Measurements from ENCODE around the gene RTN3.
"Not testable (repeated sequence)": the region's sequence is repeated elsewhere in the genome, so short reads cannot be mapped to it uniquely, and the experiment has no call there.

Gene RTN3

GRCh38 chr11:63682066-63683021 lies 1.0 kb downstream of the RTN3 start:
- DNase-seq: peak in 1 of 2 experiments; percentile 34

- DNase-seq: no peak
Measured at GRCh38 chr11:63683133-63683991, 2.1 kb downstream of the RTN3 start.

DNA sequence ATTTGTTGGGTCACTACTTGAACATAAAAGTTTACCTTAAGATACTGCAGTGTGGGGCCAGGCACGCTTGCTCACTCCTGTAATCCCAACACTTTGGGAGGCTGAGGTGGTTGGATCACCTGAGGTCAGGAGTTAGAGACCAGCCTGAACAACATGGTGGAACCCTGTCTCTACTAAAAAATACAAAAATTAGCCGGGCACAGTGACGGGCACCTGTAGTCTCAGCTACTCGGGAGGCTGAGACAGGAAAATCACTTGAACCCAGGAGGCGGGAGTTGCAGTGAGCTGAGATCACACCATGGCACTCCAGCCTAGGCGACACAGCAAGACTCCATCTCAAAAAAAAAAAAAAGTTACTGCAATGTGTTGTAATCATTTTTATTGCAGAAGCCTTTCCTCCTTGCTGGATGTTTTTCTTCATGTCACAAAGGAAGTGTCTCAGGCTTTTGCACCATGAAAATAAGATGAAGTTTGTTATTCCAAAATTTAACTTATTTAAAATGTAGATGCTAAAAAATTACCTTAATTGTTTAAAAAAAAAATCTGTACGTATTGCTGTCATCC lies 3.9 kb downstream of the RTN3 start:
- not testable (repeated sequence) for DNase-seq

DNA sequence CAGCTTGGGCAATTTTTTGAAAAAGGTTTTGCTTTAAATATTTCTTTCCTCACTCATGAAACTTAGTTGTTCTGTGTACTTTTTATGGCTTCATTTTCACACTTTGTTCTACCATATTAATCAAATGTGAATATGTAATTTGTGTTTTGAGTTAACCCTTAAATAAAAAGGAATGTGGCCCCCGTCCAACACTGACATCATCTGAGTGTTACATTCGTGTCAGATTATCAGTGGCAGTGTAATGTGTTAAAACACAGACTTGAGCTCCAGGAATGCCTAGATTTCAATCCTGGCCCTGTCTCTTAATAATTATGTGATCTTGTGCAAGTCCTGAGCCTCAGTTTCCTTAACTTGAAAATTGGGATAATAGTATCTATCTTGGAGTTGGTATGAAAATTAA lies 5.6 kb downstream of the RTN3 start:
- no peak for DNase-seq

- DNase-seq: peak in 1 of 2 experiments; percentile 44
Measured at GRCh38 chr11:63687845-63688244, 6.5 kb downstream of the RTN3 start.

DNA sequence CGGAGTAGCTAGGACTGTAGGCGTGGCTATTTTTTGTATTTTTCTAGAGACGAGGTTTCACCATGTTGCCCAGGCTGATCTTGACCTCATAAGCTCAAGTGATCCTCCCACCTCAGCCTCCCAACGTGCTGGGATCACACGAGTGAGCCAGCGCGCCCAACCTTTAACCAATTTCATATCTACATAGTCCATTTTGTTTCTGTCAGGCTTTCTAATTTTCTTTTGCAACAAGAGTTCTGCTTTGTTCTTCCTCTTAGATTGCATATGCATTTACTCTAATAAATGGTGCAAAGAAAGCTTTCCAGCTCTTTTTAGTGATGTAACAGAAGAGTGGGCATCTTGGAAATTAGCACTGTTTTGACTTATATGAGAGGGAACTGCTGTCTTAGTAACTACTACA lies 13.3 kb downstream of the RTN3 start:
- no peak for DNase-seq

DNA sequence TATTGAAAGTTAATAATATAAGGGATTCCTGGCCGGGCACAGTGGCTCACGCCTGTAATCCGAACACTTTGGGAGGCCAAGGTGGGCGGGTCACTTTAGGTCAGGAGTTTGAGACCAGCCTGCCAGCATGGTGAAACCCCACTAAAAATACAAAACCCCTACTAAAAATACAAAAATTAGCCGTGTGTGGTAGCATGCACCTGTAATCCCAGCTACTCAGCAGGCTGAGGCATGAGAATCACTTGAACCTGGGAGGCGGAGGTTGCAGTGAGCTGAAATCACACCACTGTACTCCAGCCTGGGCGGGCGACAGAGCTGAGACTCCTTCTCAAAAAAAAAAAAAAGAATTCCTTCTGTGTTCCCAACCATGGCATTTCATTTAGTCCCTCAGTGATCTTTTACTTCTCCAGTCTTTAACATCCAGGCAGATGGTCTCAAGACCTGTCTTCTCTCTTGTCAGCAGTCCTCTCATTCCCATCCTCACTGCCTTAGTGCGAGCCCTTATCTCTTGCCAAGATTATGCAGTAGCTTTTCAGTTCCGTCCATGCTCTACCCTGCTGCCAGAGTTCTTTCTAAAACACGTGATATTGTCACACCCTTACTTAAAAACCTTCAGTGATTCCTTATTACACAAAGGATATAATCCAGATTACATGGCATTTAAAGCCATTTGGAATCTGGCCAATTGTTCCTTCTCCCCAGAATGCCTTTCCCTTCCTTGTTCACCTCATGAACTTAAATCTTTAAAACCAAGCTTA lies 17.9 kb downstream of the RTN3 start:
- DNase-seq: no peak

DNA sequence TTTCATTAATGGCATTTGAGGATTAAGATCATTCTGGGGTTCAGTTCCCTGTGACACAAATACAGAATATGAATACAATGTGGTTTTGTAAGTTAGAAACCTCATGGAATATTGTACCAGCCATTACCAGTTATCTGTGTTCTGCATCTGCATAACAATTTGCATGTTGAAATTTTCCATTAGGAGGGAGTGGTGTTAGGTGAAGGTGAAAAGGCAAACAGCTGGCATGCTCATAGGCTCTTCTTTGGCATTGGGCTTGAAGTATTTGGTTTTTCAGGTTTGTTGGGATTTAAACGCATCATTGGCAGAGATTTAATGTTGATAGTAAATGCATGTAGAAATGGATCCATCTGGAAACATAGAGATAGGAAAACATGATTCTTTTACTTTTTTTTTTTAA lies 18.6 kb downstream of the RTN3 start:
- DNase-seq: no peak

DNA sequence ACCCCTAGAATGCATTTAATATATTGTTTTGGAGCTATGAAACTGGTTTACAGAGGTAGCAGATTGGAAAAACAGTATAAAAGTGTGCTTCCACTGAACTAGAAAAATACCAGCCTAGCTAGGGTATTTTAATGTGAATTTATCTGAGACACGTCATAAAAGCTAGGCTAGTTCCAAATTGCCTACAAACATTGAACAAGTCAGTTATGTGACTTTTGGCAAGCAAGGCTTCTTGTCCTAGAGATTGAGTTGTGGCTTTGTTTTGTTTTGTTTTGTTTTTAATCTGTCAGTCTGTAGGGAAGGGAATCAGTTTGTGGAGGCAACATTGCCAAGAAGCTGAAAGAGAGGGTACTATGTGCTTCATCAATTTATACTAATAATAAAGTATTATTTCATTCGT lies 24.2 kb downstream of the RTN3 start:
- DNase-seq: no peak

DNA sequence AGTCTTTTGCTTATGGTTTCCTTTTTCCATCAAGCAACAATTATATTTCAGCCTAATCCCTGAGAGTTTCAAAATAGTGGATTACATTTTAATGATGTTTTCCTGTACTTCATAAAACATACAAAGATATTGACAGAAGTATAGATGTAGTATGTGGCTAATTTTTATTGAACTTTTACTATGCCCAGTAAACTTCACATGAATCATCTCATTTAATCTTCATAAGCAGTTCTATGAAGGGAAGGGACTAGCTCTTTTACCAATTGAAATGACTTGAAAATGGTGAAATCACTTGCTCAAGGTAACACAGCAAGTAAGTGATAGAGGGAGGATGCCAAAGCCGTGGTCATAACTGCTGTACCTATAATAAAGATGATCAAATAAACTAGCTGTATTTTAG lies 27.5 kb downstream of the RTN3 start:
- DNase-seq: no peak

DNA sequence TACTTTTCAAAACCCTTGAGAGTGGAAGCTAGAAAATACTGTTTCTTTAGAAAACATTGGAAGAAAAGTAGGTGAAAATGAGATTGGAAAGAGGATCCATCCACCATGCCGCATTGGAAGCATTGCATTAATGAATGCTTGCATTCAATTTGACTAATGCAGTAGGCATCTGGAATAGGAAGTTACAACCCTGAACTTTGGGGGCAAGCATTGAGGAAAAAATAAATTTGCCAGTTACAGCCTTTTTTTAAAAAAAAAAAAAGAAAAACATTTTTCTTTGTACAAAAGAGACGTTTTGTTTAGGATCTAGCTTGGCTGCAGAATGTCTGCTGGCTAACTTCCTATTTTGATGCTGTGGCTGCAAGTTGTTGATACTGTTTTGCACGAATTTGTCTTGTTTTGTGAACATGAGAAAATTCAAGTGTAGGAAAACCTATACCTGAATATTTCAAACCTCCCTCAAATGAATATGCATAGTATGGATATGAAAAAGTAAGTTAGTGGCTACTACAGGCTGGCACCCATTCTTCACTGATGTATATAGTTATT lies 28.1 kb downstream of the RTN3 start:
- no peak for DNase-seq

- DNase-seq: no peak
Measured at GRCh38 chr11:63710476-63711217, 29.3 kb downstream of the RTN3 start.

DNA sequence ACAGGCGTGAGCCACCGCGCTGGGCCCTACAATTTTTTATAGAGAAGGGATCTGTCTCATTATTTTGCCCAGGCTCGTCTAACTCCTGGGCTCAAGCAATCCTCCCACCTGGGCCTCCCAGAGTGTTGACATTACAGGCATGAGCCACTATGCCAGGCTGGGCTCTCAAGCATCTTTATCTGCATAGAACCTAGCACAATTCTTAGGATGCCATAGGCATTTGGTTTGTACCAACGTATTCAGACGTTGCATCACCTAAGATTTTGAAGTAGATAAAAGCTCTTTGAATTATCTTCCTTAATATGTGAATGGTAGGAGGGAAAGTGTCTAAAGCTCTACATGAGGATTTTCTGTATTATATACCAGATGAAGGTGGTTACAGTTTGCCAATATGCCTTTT lies 30.5 kb downstream of the RTN3 start:
- no peak for DNase-seq

GRCh38 chr11:63713766-63714165 lies 32.5 kb downstream of the RTN3 start:
- DNase-seq: no peak

- DNase-seq: no peak
Measured at GRCh38 chr11:63716046-63716445, 34.7 kb downstream of the RTN3 start.

DNA sequence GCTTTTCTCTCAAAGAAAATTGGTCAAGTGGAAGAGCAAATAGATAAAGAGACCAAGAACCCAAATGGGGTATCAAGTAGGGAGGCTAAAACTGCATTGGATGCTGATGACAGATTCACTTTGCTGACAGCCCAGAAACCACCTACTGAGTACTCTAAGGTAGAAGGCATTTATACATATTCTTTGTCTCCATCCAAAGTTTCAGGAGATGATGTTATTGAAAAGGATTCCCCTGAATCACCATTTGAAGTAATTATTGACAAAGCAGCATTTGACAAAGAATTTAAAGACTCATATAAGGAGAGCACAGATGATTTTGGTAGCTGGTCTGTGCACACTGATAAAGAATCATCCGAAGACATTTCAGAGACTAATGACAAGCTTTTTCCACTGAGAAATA lies 37.7 kb downstream of the RTN3 start:
- DNase-seq: no peak

DNA sequence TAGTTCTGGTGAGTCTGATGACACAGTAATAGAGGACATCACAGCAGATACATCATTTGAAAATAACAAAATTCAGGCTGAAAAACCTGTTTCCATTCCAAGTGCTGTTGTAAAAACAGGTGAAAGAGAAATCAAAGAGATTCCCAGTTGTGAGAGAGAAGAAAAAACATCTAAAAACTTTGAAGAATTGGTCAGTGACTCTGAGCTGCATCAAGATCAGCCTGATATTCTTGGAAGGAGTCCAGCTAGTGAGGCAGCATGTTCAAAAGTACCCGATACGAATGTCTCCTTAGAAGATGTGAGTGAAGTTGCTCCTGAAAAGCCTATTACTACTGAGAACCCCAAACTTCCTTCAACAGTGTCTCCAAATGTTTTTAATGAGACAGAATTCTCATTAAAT lies 38.7 kb downstream of the RTN3 start:
- no peak for DNase-seq

DNA sequence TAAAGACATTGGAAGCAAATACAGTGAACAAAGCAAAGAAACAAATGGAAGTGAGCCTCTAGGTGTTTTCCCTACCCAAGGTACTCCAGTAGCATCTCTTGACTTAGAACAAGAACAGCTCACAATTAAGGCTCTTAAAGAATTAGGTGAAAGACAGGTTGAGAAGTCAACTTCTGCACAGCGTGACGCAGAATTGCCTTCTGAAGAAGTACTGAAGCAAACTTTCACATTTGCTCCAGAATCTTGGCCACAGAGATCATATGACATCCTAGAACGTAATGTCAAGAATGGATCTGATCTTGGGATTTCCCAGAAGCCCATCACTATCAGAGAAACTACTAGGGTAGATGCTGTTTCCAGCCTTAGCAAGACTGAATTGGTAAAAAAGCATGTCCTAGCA lies 39.3 kb downstream of the RTN3 start:
- no peak for DNase-seq

- DNase-seq: no peak
Measured at GRCh38 chr11:63729326-63729725, 48.0 kb downstream of the RTN3 start.

DNA sequence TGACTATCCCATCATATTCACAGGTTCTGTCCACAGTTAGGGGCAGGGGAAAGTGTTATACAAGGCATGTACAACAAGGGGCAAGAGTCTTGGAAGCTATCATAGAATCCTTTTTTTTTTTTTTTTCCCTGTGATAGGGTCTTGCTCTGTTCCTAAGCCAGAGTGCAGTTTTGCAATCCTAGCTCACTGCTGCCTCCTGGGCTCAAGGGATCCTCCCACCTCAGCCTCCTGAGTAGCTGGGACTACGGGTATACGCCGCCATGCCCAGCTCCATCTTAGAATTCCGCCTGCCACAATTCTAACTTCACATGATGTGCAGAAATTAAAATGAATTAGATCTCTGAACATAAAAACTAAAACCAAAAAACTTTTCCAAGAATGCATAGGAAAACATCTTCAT lies 55.6 kb downstream of the RTN3 start:
- DNase-seq: no peak

- no peak for DNase-seq
Measured at GRCh38 chr11:63737718-63738117, 56.4 kb downstream of the RTN3 start.

Data from activated T-cell treated with anti-CD3 and anti-CD28 coated beads, Interleukin-2, amount 50 U/mL, for 48 hours (primary cell).